Vagina (tissue), 2 donors: ENCODE data around the gene MLYCD.

Experiments
- POLR2A ChIP-seq, 2 donors: fragments of 450-650 bp; IDR thresholded peaks; one replicate each; pipeline ENCODE4 v1.6.1; 2017; ENCODE audit warnings: antibody characterized with exemption in 2 of 2, mild to moderate bottlenecking in 2 of 2, moderate library complexity in 2 of 2
- TF ChIP-seq, protein P1 (sequence below), 3 experiments: fragments of 450-650 bp in 2 of 3; fragments of 200-600 bp in 1 of 3; sonication (generic) in 1 of 3; IDR thresholded peaks; one replicate each; pipeline ENCODE4 v1.5.1; 2017 to 2019; ENCODE audit warnings: antibody characterized with exemption in 3 of 3, mild to moderate bottlenecking in 2 of 3, moderate library complexity in 2 of 3

GRCh38 chr16:83878838-83879237 is 20.1 kb upstream of the MLYCD start:
- TF ChIP-seq, protein P1, sequence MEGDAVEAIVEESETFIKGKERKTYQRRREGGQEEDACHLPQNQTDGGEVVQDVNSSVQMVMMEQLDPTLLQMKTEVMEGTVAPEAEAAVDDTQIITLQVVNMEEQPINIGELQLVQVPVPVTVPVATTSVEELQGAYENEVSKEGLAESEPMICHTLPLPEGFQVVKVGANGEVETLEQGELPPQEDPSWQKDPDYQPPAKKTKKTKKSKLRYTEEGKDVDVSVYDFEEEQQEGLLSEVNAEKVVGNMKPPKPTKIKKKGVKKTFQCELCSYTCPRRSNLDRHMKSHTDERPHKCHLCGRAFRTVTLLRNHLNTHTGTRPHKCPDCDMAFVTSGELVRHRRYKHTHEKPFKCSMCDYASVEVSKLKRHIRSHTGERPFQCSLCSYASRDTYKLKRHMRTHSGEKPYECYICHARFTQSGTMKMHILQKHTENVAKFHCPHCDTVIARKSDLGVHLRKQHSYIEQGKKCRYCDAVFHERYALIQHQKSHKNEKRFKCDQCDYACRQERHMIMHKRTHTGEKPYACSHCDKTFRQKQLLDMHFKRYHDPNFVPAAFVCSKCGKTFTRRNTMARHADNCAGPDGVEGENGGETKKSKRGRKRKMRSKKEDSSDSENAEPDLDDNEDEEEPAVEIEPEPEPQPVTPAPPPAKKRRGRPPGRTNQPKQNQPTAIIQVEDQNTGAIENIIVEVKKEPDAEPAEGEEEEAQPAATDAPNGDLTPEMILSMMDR (IDR thresholded peaks at IDR 0.05): peak in 2 of 3 experiments; percentile 24 to 42
- TF ChIP-seq POLR2A (IDR thresholded peaks at IDR 0.05): no peak
